HepG2 (cell line): ENCODE results near the gene SLC35G2.

Source experiments
- CTCF ChIP-seq: sonication (generic); formaldehyde crosslinking; IDR thresholded peaks from 2 replicates; pipeline ENCODE4 v1.5.0; 2020; ENCODE audit warnings: mild to moderate bottlenecking, missing genetic modification reagents, moderate library complexity
- EP300 ChIP-seq, 3 experiments: sonication (generic) in 1 of 3; formaldehyde crosslinking in 1 of 3; IDR thresholded peaks; 2 replicates each; pipeline versions ENCODE4 v1.5.1 to v1.6.1; 2011 to 2020; ENCODE audit warnings: low read depth in 2 of 3, low read length in 2 of 3, borderline replicate concordance in 1 of 3, improper control_type of control experiment in 1 of 3, mild to moderate bottlenecking in 1 of 3, missing genetic modification reagents in 1 of 3, moderate library complexity in 1 of 3
- FOSL2 ChIP-seq: sonication (generic); formaldehyde crosslinking; IDR thresholded peaks from 2 replicates; pipeline ENCODE4 v1.4.0; 2020; ENCODE audit warnings: missing genetic modification reagents
- GABPA ChIP-seq, 2 experiments: IDR thresholded peaks; 2 replicates each; pipeline ENCODE4 v1.6.1; 2011 to 2016; ENCODE audit warnings: low read depth in 2 of 2, low read length in 1 of 2, missing biosample characterization in 1 of 2, missing genetic modification characterization in 1 of 2
- MEIS1 ChIP-seq: sonication (generic); formaldehyde crosslinking; IDR thresholded peaks from 2 replicates; pipeline ENCODE4 v1.9.0; 2021; ENCODE audit warnings: mild to moderate bottlenecking, missing genetic modification reagents, moderate library complexity, borderline replicate concordance
- NFKB2 ChIP-seq: sonication (generic); formaldehyde crosslinking; IDR thresholded peaks from 2 replicates; pipeline ENCODE4 v1.4.0; 2020; ENCODE audit warnings: missing genetic modification reagents, borderline replicate concordance
- ZNF652 ChIP-seq: IDR thresholded peaks from 2 replicates; pipeline ENCODE4 v1.6.1; 2016; ENCODE audit warnings: low read depth, borderline replicate concordance
- TF ChIP-seq, protein P1 (sequence below): sonication (generic); formaldehyde crosslinking; IDR thresholded peaks from 2 replicates; pipeline ENCODE4 v1.8.1; 2023; ENCODE audit warnings: missing genetic modification reagents, inconsistent platforms, borderline replicate concordance

DNA sequence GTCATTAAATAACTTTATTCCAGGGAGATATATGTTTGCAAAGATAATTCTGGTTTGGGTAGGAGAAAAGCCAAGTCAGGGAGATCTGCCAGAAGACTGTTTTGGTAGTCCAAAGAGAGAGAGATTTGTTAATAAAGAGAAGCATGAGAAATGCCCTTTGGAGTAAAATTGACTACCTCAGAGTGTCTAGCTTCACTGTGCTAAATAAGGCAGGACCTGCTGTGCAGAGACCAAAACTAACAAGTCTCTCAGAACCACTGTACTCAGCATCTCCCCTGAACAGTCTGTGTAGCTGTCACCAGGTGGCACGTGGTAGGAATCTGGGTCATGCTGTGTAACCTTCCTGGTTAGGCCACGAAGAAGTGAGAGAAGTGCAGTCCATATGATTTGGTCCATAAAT lies 31.6 kb upstream of the SLC35G2 start:
- TF ChIP-seq EP300 (IDR thresholded peaks at IDR 0.05; ENCODE audit: low read depth in 2 of 2, low read length in 2 of 2) (no peak), EP300 (CRISPR knock-in tag; IDR thresholded peaks at IDR 0.05; ENCODE audit: borderline replicate concordance) (no peak), GABPA (IDR thresholded peaks at IDR 0.05; ENCODE audit: low read depth, low read length) (no peak), GABPA (CRISPR knock-in tag; IDR thresholded peaks at IDR 0.05; ENCODE audit: low read depth) (no peak), MEIS1 (CRISPR knock-in tag) (no peak), NFKB2 (CRISPR knock-in tag) (no peak), ZNF652 (no peak), CTCF (no peak), FOSL2 (no peak)
- TF ChIP-seq, protein P1, sequence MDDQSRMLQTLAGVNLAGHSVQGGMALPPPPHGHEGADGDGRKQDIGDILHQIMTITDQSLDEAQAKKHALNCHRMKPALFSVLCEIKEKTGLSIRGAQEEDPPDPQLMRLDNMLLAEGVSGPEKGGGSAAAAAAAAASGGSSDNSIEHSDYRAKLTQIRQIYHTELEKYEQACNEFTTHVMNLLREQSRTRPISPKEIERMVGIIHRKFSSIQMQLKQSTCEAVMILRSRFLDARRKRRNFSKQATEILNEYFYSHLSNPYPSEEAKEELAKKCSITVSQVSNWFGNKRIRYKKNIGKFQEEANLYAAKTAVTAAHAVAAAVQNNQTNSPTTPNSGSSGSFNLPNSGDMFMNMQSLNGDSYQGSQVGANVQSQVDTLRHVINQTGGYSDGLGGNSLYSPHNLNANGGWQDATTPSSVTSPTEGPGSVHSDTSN (CRISPR knock-in tag): no peak
